Endothelial cell of umbilical vein (primary cell): ENCODE results near the gene SARNP. TPM values are rescaled to one million over a fixed set of nuclear protein-coding genes. Genes with fewer than 3 reads are reported as not detected.
A peak's percentile ranks its signal among the peaks of the same experiment; 100 is the strongest.

Experiments used
- BruUV-seq: library from RNA; stranded (reverse); fragments of 400-500 nt; replicated peaks from 2 replicates; lab custom pipeline; 2021; lab: Mats Ljungman, UMichigan
- CTCF ChIA-PET: fragments of 300-600, 350-600 bp; sonication (Branson Sonifier 250); formaldehyde crosslinking; loops from one replicate; lab custom pipeline; 2021; ENCODE audit warnings: antibody characterized with exemption, inconsistent platforms; lab: Charles Lee
- POLR2A ChIA-PET: fragments of 300-600, 350-600 bp; sonication (Branson Sonifier 250); formaldehyde crosslinking; loops from one replicate; lab custom pipeline; 2021; ENCODE audit warnings: antibody characterized with exemption, inconsistent platforms; lab: Charles Lee
- DNase-seq: peaks from one replicate; pipeline ENCODE4 v3.0.0-alpha.2; 2011; ENCODE audit warnings: low read depth, low spot score
- FAIRE-seq: peaks from 2 replicates; lab custom pipeline; 2011; peaks lifted over from hg19 to GRCh38; lab: Jason Lieb, UNC
- H2AFZ ChIP-seq: 2 replicates; pipeline ENCODE4 v1.6.0; 2012; ENCODE audit warnings: low read depth, low read length, control low read depth, inconsistent platforms
- H3K27ac ChIP-seq: 2 replicates; pipeline ENCODE4 v1.5.1; 2011; ENCODE audit warnings: low read depth, mild to moderate bottlenecking, control low read depth, low read length, moderate library complexity; ENCODE audit not compliant: insufficient read depth
- H3K27me3 ChIP-seq, 2 experiments: 2 replicates each; pipeline versions ENCODE4 v1.6.0 to v1.6.1; 2011; ENCODE audit warnings: low read length in 2 of 2, mixed read lengths in 1 of 2; ENCODE audit not compliant: control insufficient read depth in 2 of 2, insufficient read depth in 2 of 2
- H3K36me3 ChIP-seq, 2 experiments: 2 replicates in 1 of 2; 3 replicates in 1 of 2; pipeline ENCODE4 v1.5.1; 2011; ENCODE audit warnings: low read length in 2 of 2, mild to moderate bottlenecking in 1 of 2, moderate library complexity in 1 of 2; ENCODE audit not compliant: control insufficient read depth in 2 of 2, insufficient read depth in 2 of 2; ENCODE audit errors: extremely low read depth in 1 of 2
- H3K4me1 ChIP-seq: 3 replicates; pipeline ENCODE4 v1.5.1; 2011; ENCODE audit warnings: mild to moderate bottlenecking, low read length; ENCODE audit not compliant: control insufficient read depth, insufficient read depth; ENCODE audit errors: extremely low read depth
- H3K4me2 ChIP-seq: 2 replicates; pipeline ENCODE4 v1.6.1; 2011; ENCODE audit warnings: low read length, control low read depth, mixed read lengths; ENCODE audit not compliant: insufficient read depth
- H3K4me3 ChIP-seq, 3 experiments: fragments of 200-600 bp in 1 of 3; sonication (generic), shearing (Covaris generic) in 1 of 3; replicated peaks in 1 of 3; 2 replicates each; pipeline ENCODE4 v1.5.1; 2011 to 2016; ENCODE audit warnings: control low read depth in 3 of 3, low read length in 3 of 3, mild to moderate bottlenecking in 2 of 3, inconsistent platforms in 1 of 3, low read depth in 1 of 3, moderate library complexity in 1 of 3; ENCODE audit not compliant: insufficient read depth in 1 of 3
- H3K79me2 ChIP-seq: 2 replicates; pipeline ENCODE4 v1.6.0; 2012; ENCODE audit warnings: low read length, inconsistent platforms; ENCODE audit not compliant: control insufficient read depth, insufficient read depth
- H3K9ac ChIP-seq: replicated peaks from 2 replicates; pipeline ENCODE3; 2011; ENCODE audit warnings: low read length, control low read depth; ENCODE audit not compliant: insufficient read depth; ENCODE audit errors: extremely low read depth
- H3K9me1 ChIP-seq: replicated peaks from 3 replicates; pipeline ENCODE4 v1.6.0; 2011; ENCODE audit warnings: mild to moderate bottlenecking, low read length; ENCODE audit not compliant: control insufficient read depth, insufficient read depth; ENCODE audit errors: extremely low read depth
- H3K9me3 ChIP-seq: replicated peaks from 2 replicates; pipeline ENCODE4 v1.5.1; 2012; ENCODE audit warnings: low read length, inconsistent platforms; ENCODE audit not compliant: control insufficient read depth, insufficient read depth
- H4K20me1 ChIP-seq: replicated peaks from 2 replicates; pipeline ENCODE3; 2011; ENCODE audit warnings: mild to moderate bottlenecking, low read length; ENCODE audit not compliant: control insufficient read depth, insufficient read depth; ENCODE audit errors: extremely low read depth
- EZH2 ChIP-seq: IDR thresholded peaks from 2 replicates; pipeline ENCODE4 v1.6.1; 2012; ENCODE audit warnings: borderline replicate concordance, low read depth, mild to moderate bottlenecking, moderate library complexity, low read length, inconsistent platforms; ENCODE audit not compliant: severe bottlenecking
- FOS ChIP-seq: IDR thresholded peaks from 2 replicates; pipeline ENCODE4 v1.6.1; 2011; ENCODE audit warnings: mild to moderate bottlenecking, low read length, moderate library complexity, borderline replicate concordance; ENCODE audit not compliant: insufficient read depth
- GATA2 ChIP-seq: IDR thresholded peaks from 2 replicates; pipeline ENCODE4 v1.7.0; 2011; ENCODE audit warnings: low read depth, mild to moderate bottlenecking, moderate library complexity, mixed read lengths, low read length; ENCODE audit not compliant: insufficient read length, insufficient read depth
- JUN ChIP-seq: IDR thresholded peaks from 2 replicates; pipeline ENCODE4 v1.6.1; 2011; ENCODE audit warnings: borderline replicate concordance, low read depth; ENCODE audit not compliant: insufficient read length, insufficient read depth
- MYC ChIP-seq: IDR thresholded peaks from one replicate; pipeline ENCODE4 v1.6.1; 2011; ENCODE audit warnings: mild to moderate bottlenecking, low read depth, low read length
- POLR2A ChIP-seq: IDR thresholded peaks from 2 replicates; pipeline ENCODE4 v1.6.1; 2012; ENCODE audit warnings: low read depth, mild to moderate bottlenecking, control low read depth, low read length
- POLR2AphosphoS5 ChIP-seq: IDR thresholded peaks from 2 replicates; pipeline ENCODE4 v1.6.1; 2012; ENCODE audit warnings: low read depth, mild to moderate bottlenecking, control low read depth, low read length, moderate library complexity; ENCODE audit not compliant: insufficient read depth
- dilution Hi-C: fragments of 300-500 bp; cut with MboI; formaldehyde crosslinking; loops from one replicate; pipeline ENCODE4 v1.15.0; 2019; ENCODE audit warnings: low sequenced_read_pairs; ENCODE audit not compliant: extremely low pct_ligation_motif_present
- intact Hi-C: fragments of 100-400 bp; cut with micrococcal nuclease; formaldehyde crosslinking; loops from one replicate; pipeline ENCODE4 v1.10.0; 2022
- polyA plus RNA-seq, 4 experiments: library from polyadenylated mRNA; depleted of rRNA in 3 of 4; stranded (reverse) in 3 of 4; unstranded in 1 of 4; fragments of >200 nt; gene quantifications; 2 replicates each; pipeline versions ENCODE4 v1.2.1 to v1.2.3, GENCODE V29; 2011 to 2012; ENCODE audit warnings: missing spikeins in 1 of 4
- total RNA-seq: library from RNA; stranded (reverse); gene quantifications from 2 replicates; pipeline ENCODE4 v1.2.3, GENCODE V29; 2021
- TF ChIP-seq, protein P1 (sequence below): IDR thresholded peaks from 2 replicates; pipeline ENCODE4 v1.6.1; 2011; ENCODE audit not compliant: insufficient read depth, insufficient read length
- TF ChIP-seq, protein P2 (sequence below), 2 donors: IDR thresholded peaks; 1 replicate in 1 of 2; 2 replicates in 1 of 2; pipeline ENCODE4 v1.5.1; 2011; ENCODE audit warnings: low read length in 2 of 2, mild to moderate bottlenecking in 2 of 2, moderate library complexity in 2 of 2, control low read depth in 1 of 2, inconsistent platforms in 1 of 2, low read depth in 1 of 2; ENCODE audit not compliant: insufficient read depth in 1 of 2; ENCODE audit errors: extremely low read depth in 1 of 2

SARNP gene
- total and polyA plus RNA-seq, 2 donors (not counting 3 experiments of a cell fraction or from before 2014, with no cell fraction given), result 88.1 to 101 TPM

DNA sequence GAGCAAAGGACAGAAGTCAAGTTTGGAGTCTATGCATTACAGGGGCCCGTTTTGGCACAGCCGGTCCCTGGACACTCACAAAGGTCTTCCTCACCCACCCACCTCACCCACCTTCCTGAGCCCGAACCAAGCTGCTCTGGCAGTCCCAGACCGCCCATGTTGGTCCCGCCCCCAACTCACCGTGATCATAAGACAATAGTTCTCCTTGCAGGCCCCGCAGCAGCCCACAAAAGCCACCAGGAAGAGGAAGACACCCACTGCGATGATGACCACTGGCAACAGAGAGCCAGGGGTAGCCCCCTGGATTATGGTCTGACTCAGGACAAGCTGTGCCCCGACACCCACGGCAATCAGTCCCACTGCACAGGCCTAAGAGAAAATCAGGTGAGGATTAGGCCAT lies 90.6 kb downstream of the SARNP start:
- no peak for DNase-seq
- ChIA-PET POLR2A (no interaction called here), CTCF (interaction anchor here (0.6 to 0.7 kb wide), 2 partner anchors 10 to 12 kb away, joined by 3 to 4 read pairs; no protein-coding TSS in a partner anchor)
- Histone ChIP-seq H3K9me3 (no peaks in the 10 kb centered on the region), H3K9ac (no peak overlapping the region), H3K9me1 (no peaks in the 10 kb centered on the region), H3K79me2 (peaks cover 30% of the 10 kb centered on the region), H3K4me3 (peak overlapping the region in 2 of 3 experiments; percentile 71 to 89), H3K4me2 (peak overlapping the region; percentile 46), H2AFZ (no peak overlapping the region), H4K20me1 (no peaks in the 10 kb centered on the region), H3K4me1 (peaks cover 19% of the 10 kb centered on the region), H3K27me3 (no peaks in the 10 kb centered on the region), H3K27ac (no peak overlapping the region), H3K36me3 (peaks cover 13 to 27% of the 10 kb centered on the region in 2 experiments)
- FAIRE-seq, result no peak
- TF ChIP-seq GATA2, result no peak
- TF ChIP-seq, protein P1, sequence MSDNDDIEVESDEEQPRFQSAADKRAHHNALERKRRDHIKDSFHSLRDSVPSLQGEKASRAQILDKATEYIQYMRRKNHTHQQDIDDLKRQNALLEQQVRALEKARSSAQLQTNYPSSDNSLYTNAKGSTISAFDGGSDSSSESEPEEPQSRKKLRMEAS, result no peak
- no peak for TF ChIP-seq POLR2AphosphoS5
- TF ChIP-seq JUN, result no peak
- no peak for TF ChIP-seq EZH2
- TF ChIP-seq MYC, result no peak
- no peak for TF ChIP-seq POLR2A
- TF ChIP-seq FOS, result no peak
- TF ChIP-seq, protein P2, sequence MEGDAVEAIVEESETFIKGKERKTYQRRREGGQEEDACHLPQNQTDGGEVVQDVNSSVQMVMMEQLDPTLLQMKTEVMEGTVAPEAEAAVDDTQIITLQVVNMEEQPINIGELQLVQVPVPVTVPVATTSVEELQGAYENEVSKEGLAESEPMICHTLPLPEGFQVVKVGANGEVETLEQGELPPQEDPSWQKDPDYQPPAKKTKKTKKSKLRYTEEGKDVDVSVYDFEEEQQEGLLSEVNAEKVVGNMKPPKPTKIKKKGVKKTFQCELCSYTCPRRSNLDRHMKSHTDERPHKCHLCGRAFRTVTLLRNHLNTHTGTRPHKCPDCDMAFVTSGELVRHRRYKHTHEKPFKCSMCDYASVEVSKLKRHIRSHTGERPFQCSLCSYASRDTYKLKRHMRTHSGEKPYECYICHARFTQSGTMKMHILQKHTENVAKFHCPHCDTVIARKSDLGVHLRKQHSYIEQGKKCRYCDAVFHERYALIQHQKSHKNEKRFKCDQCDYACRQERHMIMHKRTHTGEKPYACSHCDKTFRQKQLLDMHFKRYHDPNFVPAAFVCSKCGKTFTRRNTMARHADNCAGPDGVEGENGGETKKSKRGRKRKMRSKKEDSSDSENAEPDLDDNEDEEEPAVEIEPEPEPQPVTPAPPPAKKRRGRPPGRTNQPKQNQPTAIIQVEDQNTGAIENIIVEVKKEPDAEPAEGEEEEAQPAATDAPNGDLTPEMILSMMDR (IDR thresholded peaks at IDR 0.05; ENCODE audit: extremely low read depth in 1 of 2, insufficient read depth in 1 of 2, low read depth in 1 of 2, low read length in 2 of 2), result no peak
- no TSS peak for BruUV-seq
- dilution Hi-C loops (no loop called here), intact Hi-C loops (no loop called here)
